HG03095 (cell line): Measurements from ENCODE around the gene MINK1.
"Not testable (repeated sequence)": the region's sequence is repeated elsewhere in the genome, so short reads cannot be mapped to it uniquely, and the experiment has no call there.

Experiments used
- ATAC-seq: cut with Tn5 transposase; IDR thresholded peaks from one replicate; pipeline ENCODE4 v1.9.1; 2021; ENCODE audit warnings: moderate library complexity; ENCODE audit not compliant: unreplicated experiment

The MINK1 gene

GRCh38 chr17:4867535-4867934, 34.4 kb downstream of the MINK1 start:
- not testable (repeated sequence) for ATAC-seq

GRCh38 chr17:4869058-4869998, 36.2 kb downstream of the MINK1 start:
- not testable (repeated sequence) for ATAC-seq

- ATAC-seq: no peak
These were observed 37.7 kb downstream of the MINK1 start for GRCh38 chr17:4870855-4871254.

- ATAC-seq: no peak
These were observed 39.6 kb downstream of the MINK1 start for GRCh38 chr17:4872786-4873185.

DNA sequence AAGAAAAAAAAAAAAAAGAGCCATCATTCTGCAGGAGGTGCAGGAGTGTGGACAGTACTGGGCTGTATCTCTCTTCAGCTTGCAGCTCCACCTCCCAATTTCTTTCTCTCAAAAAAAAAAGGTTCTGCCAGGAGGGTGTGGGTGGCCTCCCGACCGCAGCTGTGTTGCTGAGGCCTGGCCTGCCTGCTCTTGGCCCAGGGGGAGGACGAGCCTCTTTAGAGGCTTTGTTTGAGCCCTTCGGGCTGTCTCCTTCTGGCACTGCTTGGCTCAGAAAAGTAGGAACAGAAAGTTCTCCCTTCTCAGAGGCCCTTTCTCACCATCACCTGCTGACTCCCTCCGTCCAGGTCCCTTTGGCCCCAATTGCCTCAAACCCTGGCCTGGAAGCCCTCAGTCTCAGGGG, 43.9 kb downstream of the MINK1 start:
- no peak for ATAC-seq

- ATAC-seq: no peak
These were observed 46.5 kb downstream of the MINK1 start for GRCh38 chr17:4879601-4880000.

- no peak for ATAC-seq
These were observed 47.7 kb downstream of the MINK1 start for GRCh38 chr17:4880857-4881256.

GRCh38 chr17:4881761-4882555, 48.8 kb downstream of the MINK1 start:
- no peak for ATAC-seq

DNA sequence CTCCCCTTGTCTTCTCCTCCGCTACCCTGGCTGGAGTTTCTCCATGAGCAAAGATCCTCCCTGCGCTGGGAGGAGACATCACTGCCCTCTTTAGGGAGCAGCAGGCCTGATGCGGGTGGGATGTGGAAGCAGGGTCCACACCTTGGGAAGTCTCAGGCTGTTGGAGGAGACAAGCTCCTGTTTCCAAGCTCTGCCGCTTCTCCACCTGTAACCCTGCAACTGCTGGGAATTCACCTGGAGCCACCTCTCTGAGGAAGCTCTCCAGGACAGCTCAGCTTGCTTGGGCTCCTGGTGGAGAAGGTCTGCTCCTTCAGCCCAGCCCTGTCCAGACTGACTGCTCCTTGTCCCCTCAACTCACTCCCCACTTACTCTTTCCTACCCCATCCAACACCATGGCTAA, 51.3 kb downstream of the MINK1 start:
- ATAC-seq: no peak

- no peak for ATAC-seq
These were observed 53.7 kb downstream of the MINK1 start for GRCh38 chr17:4886830-4887229.

DNA sequence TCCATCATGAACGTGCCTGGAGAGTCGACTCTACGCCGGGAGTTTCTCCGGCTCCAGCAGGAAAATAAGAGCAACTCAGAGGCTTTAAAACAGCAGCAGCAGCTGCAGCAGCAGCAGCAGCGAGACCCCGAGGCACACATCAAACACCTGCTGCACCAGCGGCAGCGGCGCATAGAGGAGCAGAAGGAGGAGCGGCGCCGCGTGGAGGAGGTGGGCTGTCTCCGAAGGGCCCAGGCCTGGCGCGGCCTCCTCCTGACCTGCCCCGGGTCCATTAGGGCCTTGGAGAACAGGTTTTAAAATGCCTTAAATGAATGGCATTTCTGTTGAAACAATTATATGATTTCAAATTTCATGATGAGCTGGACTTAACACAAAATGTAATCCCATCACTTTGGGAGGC, 54.4 kb downstream of the MINK1 start:
- no peak for ATAC-seq

DNA sequence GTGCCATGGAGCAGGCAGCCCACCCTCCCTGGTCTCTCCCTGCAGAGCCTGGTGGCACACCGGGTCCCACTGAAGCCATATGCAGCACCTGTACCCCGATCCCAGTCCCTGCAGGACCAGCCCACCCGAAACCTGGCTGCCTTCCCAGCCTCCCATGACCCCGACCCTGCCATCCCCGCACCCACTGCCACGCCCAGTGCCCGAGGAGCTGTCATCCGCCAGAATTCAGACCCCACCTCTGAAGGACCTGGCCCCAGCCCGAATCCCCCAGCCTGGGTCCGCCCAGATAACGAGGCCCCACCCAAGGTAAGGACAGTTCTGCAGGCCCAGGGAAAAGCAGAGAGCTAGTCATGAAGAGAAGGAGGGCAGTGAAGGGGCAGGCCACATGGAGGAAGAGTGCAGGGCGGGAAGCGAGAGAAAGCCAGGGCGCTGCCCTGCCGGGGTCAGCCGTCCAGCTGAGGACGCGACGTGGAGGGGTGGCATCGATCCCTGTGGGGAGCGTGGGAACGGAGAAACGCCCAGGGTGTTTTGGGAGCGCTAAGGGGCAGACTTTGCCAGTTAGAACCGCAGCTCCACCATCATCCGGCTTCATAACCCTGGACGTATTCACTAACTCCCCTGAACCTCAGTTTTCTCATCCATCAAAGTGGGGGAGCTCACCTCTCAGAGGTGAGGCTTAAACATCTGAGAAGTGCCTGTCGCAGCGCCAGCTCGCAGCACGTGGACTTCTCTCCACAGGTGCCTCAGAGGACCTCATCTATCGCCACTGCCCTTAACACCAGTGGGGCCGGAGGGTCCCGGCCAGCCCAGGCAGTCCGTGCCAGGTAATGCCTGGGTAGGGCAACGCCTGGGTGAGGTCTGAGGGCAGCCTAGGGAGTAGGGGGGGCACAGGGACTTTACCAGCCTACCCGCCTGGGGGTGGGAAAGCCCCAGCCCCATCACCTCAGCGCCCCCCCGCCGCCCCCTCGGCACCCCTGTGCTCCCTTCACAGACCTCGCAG, 58.6 kb downstream of the MINK1 start:
- ATAC-seq: no peak

- ATAC-seq: no peak
These were observed 59.5 kb downstream of the MINK1 start for GRCh38 chr17:4892499-4893221.

GRCh38 chr17:4893272-4893671, 60.1 kb downstream of the MINK1 start:
- no peak for ATAC-seq

- ATAC-seq: no peak
These were observed 60.8 kb downstream of the MINK1 start for GRCh38 chr17:4893721-4894560.

GRCh38 chr17:4895121-4895520, 62.0 kb downstream of the MINK1 start:
- ATAC-seq: no peak

DNA sequence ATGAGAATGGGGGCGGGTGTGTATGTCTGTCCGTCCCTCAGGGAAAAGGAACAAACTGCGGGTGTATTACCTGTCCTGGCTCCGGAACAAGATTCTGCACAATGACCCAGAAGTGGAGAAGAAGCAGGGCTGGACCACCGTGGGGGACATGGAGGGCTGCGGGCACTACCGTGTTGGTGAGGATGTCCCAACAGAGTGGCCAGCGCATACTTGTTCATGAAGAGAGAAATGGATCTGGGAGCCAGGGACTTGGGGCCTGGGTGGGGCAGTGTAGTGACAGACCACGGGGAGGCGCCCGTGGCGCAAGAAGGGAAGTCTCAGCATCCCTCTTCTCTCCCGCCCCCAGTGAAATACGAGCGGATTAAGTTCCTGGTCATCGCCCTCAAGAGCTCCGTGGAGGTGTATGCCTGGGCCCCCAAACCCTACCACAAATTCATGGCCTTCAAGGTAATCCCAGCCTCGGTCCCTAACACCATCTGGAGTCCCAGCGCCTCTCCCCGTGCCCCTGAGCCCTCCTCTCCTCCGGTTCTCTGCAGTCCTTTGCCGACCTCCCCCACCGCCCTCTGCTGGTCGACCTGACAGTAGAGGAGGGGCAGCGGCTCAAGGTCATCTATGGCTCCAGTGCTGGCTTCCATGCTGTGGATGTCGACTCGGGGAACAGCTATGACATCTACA, 62.7 kb downstream of the MINK1 start:
- no peak for ATAC-seq

DNA sequence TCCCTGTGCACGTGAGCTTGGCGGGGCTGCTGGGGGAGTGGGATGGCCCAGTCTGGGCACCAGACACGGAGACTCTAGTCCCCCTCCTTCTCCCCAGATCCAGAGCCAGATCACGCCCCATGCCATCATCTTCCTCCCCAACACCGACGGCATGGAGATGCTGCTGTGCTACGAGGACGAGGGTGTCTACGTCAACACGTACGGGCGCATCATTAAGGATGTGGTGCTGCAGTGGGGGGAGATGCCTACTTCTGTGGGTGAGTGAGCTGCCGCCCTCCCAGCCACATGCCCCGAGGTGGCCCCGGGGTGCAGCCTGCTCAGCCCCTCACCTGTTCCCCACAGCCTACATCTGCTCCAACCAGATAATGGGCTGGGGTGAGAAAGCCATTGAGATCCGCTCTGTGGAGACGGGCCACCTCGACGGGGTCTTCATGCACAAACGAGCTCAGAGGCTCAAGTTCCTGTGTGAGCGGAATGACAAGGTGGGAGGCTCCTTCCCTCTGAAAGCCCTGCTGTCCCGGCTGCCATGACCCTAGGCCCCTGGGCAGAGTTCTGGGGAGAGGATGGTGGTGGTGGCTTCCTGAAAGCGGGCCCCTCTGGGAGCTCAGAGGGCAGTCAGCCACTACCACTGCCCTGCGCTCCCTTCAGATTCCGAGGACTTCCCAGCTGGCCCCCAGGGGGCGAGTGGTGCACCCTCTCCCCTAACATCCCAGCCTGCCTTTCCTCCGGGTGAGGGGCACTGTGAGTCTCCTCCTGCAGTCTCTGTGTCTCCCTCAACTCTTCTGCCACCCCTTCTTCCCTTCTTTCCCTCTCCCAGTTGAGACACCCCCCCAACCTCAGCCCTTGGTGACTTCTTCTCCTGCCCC, 63.4 kb downstream of the MINK1 start:
- ATAC-seq: no peak
